AG09309 (cell line): ENCODE measurements around the gene LYPD1.

ENCODE experiments used
- DNase-seq: peaks from one replicate; pipeline ENCODE4 v3.0.0-alpha.2; 2010; ENCODE audit warnings: low read depth
- H3K4me3 ChIP-seq: 2 replicates; pipeline ENCODE4 v1.5.1; 2011; ENCODE audit warnings: mild to moderate bottlenecking, low read depth, low read length, moderate library complexity; ENCODE audit not compliant: control insufficient read depth
- TF ChIP-seq, protein P1 (sequence below): IDR thresholded peaks from 2 replicates; pipeline ENCODE4 v1.5.1; 2011; ENCODE audit warnings: mild to moderate bottlenecking, low read depth, low read length, inconsistent platforms; ENCODE audit not compliant: insufficient read depth, control insufficient read depth; ENCODE audit errors: missing control alignments

The LYPD1 gene

DNA sequence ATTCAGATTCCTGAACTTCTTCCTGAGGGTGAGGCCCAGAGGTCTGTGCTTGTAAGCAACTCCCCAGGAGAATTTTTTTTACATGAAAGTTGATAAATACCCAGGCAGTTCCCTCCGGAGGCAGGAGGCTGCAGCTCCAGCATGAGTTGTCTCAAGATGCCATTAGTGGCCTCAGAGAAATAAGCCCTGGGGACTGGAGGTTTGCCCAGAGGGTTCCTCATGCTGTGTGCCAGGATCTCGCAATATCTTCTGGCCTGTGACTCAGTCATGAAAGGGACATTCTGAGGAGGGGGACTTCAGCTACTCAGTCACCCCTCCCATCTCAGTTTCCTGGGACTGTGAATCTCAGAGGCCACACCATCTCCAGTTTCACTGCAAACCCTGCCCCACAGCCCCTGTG lies 49.9 kb downstream of the LYPD1 start:
- TF ChIP-seq, protein P1, sequence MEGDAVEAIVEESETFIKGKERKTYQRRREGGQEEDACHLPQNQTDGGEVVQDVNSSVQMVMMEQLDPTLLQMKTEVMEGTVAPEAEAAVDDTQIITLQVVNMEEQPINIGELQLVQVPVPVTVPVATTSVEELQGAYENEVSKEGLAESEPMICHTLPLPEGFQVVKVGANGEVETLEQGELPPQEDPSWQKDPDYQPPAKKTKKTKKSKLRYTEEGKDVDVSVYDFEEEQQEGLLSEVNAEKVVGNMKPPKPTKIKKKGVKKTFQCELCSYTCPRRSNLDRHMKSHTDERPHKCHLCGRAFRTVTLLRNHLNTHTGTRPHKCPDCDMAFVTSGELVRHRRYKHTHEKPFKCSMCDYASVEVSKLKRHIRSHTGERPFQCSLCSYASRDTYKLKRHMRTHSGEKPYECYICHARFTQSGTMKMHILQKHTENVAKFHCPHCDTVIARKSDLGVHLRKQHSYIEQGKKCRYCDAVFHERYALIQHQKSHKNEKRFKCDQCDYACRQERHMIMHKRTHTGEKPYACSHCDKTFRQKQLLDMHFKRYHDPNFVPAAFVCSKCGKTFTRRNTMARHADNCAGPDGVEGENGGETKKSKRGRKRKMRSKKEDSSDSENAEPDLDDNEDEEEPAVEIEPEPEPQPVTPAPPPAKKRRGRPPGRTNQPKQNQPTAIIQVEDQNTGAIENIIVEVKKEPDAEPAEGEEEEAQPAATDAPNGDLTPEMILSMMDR = no peak
- H3K4me3 ChIP-seq = no peak overlapping the region
- no peak for DNase-seq

DNA sequence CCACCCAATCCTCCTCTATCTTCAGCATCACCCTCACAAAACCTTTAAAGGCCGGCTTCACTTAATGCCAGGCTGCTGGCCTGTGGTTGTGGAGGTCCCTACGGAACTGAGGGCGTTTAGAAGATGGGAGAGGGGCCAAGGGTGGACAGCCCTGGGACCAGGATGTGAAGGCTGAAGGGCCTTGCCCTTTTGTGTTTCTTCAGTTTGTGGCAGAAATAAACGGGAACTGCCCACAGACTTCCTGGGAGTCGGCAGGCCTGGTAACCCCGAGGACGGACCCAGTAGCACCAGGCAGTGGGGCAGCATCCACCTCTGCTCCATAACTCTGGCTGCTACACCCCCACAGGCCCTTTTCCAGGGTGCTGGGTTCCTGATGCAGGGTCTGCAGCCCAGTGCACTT lies 51.3 kb downstream of the LYPD1 start:
- TF ChIP-seq, protein P1 = no peak
- no peak overlapping the region for H3K4me3 ChIP-seq
- DNase-seq = no peak

DNA sequence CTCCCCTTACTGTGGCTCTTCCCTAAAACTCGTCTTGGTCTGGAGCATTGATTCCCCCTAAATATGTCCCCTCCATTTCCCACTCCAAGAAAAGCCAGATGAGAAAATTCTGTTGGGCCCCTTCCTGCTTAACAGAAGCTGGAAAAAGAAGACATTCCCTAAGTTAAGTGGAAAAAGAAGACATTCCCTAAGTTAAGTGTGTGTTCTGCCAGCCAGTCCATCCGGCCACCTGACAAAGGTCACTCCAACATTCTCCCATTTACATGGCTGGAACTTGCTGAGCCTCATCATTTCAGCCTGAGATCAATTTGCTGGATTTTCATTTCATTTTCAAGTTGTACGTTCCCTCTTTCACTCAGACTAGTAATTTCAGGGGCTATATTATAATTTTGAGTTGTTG lies 52.0 kb downstream of the LYPD1 start:
- H3K4me3 ChIP-seq = no peak overlapping the region
- DNase-seq = no peak
- TF ChIP-seq, protein P1 = no peak

DNA sequence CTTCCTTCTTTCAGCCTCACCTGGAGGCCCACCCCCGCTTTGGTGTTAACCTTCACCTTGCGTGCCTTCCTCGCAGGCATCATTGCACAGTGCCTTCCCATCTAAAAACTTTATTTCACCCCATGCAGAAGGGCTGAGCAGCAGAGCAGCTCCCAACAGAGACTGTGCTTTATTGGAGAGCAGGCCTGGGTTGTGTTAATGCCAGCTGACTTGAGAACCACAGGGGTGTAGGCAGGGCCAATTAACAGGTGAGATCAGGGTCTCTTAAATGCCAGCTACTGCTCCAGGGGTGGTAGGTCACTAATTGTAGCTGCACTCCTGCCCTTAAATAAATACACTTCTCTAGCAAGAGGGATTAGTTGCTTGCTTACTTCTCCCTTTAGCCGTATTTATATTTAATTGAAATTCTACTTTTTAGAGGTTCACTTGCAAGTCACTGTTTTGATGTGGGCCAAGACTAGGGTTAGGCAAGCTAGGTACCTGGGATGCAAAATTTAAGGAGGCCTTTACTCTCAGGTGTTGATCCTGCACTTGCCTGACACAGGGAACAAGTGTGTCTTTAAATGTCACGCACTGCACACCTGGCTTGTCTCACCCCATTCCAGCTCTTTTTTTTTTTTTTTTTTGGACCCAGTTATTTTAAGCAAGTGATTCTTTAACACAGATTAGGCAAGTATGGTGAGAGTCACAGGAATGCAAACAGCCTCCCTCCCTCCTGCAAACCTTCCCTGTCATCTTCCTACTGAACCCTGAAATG lies 54.5 kb downstream of the LYPD1 start:
- H3K4me3 ChIP-seq = no peak overlapping the region
- TF ChIP-seq, protein P1 = no peak
- no peak for DNase-seq

DNA sequence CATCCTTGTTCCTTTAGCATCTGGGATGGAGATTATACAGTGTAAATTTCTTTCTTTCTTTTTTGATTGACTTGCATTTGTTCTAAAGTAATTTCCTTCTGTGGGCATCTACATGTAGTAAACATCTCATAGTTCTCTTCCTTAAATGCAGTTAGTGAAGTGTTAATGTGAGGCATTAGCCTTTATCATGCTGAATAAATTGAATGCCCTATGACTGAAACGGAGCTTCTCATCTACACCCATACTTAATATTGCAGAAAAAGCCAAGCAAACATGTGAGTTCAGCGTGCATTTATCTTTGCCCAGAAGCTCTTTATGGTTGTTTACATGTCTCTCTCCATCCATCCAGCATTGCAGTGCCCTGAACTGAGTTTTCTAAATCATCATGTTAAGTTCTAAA lies 58.3 kb downstream of the LYPD1 start:
- H3K4me3 ChIP-seq = no peak overlapping the region
- TF ChIP-seq, protein P1 = no peak
- no peak for DNase-seq

DNA sequence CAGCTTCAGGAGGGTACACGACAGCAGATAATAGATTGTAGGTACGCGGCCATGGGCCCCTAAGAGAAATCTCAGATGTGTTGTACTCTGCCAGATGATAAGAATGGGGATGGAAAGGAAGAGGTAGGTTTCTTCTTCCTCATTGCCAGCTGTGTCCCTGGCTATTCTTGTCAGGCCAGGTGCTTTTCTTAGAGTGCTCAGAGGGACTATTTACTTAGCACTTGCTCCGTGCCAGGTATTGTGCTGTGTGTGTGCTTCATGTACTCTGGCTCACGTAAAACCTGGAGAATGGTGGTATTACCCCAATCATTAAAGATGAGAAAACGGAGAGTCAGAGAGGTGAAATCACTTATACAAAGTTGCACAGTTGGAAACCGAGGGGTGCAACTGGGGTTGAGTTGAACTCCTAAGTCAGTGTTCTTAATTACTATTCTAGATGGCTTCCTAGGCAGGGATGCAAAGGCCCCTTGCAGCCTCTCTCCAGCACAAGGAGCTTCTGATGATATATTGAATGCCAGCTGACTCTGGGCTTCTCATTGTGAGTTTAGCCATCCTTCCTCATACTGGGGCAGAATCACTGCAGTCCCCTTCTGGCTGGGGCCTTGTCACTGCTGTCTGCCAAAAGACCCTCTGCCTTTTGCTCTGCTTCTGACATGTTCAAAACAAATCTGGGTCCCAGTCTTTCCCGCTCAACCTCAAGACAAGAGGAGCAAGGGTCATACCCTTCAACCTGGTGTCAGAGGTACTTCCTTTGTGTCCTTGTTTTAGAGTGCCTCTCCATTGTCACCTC lies 60.7 kb downstream of the LYPD1 start:
- no peak for DNase-seq
- no peak overlapping the region for H3K4me3 ChIP-seq
- TF ChIP-seq, protein P1 = no peak

DNA sequence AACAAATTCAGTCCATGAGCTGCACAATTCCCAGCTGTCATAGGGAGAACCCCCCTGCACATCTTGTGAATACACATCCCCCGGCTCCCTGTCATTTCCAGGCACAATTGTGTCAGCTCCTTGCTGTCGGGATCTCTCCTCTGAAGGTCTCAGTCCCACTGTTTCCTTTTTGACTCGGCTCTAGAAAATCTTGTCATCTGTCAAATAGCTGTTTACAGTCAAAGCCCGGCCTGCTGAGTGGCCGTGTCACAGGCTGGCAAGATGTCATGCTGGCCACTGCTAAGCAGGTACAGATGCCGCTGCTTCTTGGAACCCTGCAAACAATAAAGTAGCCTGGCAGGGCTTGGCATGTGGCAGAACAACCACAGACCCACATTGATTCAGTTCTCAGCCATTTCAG lies 61.7 kb downstream of the LYPD1 start:
- DNase-seq = no peak
- TF ChIP-seq, protein P1 = no peak
- no peak overlapping the region for H3K4me3 ChIP-seq
